Nephron (organoid): ENCODE data around the gene UBXN1.
"Not testable (repeated sequence)": the region's sequence is repeated elsewhere in the genome, so short reads cannot be mapped to it uniquely, and the experiment has no call there.

ENCODE experiments used
- H3K27ac Mint-ChIP-seq, 3 experiments: 2 replicates each; pipeline ENCODE4 v1.8.0; 2020; ENCODE audit warnings: mixed read lengths in 3 of 3, mild to moderate bottlenecking in 2 of 3, moderate library complexity in 1 of 3
- H3K27me3 Mint-ChIP-seq: 2 replicates; pipeline ENCODE4 v1.8.0; 2021; ENCODE audit warnings: low read depth, mild to moderate bottlenecking, moderate library complexity, mixed read lengths
- H3K36me3 Mint-ChIP-seq: 2 replicates; pipeline ENCODE4 v1.8.0; 2020; ENCODE audit warnings: low read depth, mixed read lengths
- H3K4me1 Mint-ChIP-seq: 2 replicates; pipeline ENCODE4 v1.8.0; 2020; ENCODE audit warnings: mixed read lengths
- H3K4me3 Mint-ChIP-seq, 3 experiments: 2 replicates each; pipeline ENCODE4 v1.8.0; 2020; ENCODE audit warnings: mild to moderate bottlenecking in 3 of 3, mixed read lengths in 3 of 3, moderate library complexity in 2 of 3
- H3K9me3 Mint-ChIP-seq: 2 replicates; pipeline ENCODE4 v1.8.0; 2020; ENCODE audit warnings: mixed read lengths
- TF ChIP-seq, protein P1 (sequence below), 3 experiments: fragments of 200-600 bp; sonication (generic); IDR thresholded peaks; one replicate each; pipeline ENCODE4 v1.5.0; 2021; ENCODE audit warnings: antibody characterized with exemption in 3 of 3; ENCODE audit not compliant: unreplicated experiment in 3 of 3

Gene UBXN1

DNA sequence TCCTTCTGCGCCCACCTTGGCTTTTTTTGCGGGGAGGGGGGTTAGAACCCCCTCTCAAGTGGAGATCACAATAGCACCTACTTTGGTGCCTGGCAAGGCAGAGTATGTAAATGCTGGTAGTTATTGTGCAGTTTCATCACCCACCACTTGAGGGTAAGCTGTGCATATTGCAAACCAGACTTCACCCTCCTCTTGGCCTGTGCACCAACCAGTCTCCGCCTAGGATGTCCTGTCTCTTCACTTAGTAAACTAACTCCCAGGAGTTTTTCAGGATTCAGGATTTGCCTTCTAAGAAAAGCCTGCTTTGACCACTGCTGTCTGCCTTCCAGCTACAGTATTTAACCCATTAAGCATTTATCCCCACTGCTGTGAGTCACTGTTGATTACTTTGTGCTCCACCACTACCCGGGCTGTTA lies 2.0 kb upstream of the UBXN1 start:
- peak overlapping the region; percentile 96 to 98 (median 96) for H3K27ac Mint-ChIP-seq
- peak overlapping the region; percentile 76 to 89 (median 85) for H3K4me3 Mint-ChIP-seq
- peaks cover 16% of the 10 kb centered on the region for H3K36me3 Mint-ChIP-seq
- no peaks in the 10 kb centered on the region for H3K9me3 Mint-ChIP-seq
- no peaks in the 10 kb centered on the region for H3K27me3 Mint-ChIP-seq
- TF ChIP-seq, protein P1, sequence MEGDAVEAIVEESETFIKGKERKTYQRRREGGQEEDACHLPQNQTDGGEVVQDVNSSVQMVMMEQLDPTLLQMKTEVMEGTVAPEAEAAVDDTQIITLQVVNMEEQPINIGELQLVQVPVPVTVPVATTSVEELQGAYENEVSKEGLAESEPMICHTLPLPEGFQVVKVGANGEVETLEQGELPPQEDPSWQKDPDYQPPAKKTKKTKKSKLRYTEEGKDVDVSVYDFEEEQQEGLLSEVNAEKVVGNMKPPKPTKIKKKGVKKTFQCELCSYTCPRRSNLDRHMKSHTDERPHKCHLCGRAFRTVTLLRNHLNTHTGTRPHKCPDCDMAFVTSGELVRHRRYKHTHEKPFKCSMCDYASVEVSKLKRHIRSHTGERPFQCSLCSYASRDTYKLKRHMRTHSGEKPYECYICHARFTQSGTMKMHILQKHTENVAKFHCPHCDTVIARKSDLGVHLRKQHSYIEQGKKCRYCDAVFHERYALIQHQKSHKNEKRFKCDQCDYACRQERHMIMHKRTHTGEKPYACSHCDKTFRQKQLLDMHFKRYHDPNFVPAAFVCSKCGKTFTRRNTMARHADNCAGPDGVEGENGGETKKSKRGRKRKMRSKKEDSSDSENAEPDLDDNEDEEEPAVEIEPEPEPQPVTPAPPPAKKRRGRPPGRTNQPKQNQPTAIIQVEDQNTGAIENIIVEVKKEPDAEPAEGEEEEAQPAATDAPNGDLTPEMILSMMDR (IDR thresholded peaks at IDR 0.05; ENCODE audit: unreplicated experiment in 3 of 3), result peak; percentile 51 to 60 (median 58)
- peaks cover 30% of the 10 kb centered on the region for H3K4me1 Mint-ChIP-seq

DNA sequence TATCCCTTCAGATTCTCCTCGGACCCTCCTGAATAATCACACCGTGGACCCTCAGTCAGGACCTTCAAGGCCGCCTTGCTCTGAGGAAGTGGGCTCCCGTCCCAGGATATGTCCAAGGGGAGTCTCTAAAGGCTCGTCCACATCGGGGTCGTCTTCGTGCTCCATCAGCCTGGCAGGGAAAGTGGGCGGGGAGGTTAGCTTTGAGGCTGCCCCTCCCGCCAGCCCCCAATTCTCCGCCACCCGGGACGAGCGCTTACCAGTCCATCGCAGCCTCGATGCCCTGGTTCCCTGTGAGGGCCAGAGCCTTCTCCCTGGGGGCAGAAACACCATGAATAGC lies 472 bp downstream of the UBXN1 start:
- H3K27ac Mint-ChIP-seq, result peak overlapping the region; percentile 98 to 99 (median 98)
- H3K4me3 Mint-ChIP-seq, result peak overlapping the region; percentile 90 to 94 (median 92)
- H3K36me3 Mint-ChIP-seq, result peaks cover 27% of the 10 kb centered on the region
- TF ChIP-seq, protein P1 (IDR thresholded peaks at IDR 0.05; ENCODE audit: unreplicated experiment in 3 of 3), result no peak
- H3K27me3 Mint-ChIP-seq, result no peaks in the 10 kb centered on the region
- H3K4me1 Mint-ChIP-seq, result peaks cover 30% of the 10 kb centered on the region
- no peaks in the 10 kb centered on the region for H3K9me3 Mint-ChIP-seq

DNA sequence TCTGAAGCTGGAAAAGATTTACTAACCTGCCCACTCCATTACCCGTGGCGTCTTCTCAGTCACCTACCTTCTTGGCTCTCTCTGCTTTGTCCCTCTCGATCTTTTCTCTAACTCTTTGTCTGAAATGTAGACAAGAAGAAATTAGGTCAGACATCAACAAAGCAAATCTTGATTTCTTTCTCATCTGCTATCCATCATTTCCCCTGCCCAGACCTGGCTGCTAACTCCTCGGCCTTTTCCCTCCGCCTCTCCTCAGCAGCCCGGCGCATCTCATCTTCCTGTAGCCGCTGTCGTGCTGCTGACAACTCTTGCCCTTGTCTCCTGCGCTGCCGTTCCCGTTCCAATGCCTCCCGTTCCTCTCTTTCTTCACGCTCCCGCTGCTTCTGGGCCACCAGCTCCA lies 1.2 kb downstream of the UBXN1 start:
- Mint-ChIP-seq H3K9me3 (no peaks in the 10 kb centered on the region), H3K4me1 (peaks cover 30% of the 10 kb centered on the region), H3K36me3 (peaks cover 30% of the 10 kb centered on the region), H3K27ac (peak overlapping the region in 2 of 3 experiments; percentile 9 to 32), H3K4me3 (peak overlapping the region; percentile 90 to 94 (median 92)), H3K27me3 (no peaks in the 10 kb centered on the region)
- TF ChIP-seq, protein P1 (IDR thresholded peaks at IDR 0.05; ENCODE audit: unreplicated experiment in 3 of 3), result no peak

DNA sequence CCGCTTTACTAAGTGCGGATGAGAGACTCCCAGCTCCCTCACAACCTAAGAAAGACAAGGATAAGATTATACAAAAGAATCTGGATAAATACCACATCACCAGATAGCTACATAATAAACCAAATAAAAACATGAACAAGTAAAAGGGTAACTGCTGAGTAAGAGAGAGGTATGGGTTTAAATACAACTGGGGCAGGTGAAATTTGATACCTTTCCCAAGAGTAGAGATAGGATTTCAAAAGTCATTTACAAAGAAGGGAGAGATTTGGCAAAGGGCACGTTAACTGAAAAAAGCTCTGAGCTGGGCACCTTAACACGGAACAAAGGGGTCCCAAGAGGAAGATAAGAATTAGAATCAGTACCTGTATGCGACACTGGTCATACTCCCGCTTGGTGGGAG lies 1.7 kb downstream of the UBXN1 start:
- TF ChIP-seq, protein P1 (IDR thresholded peaks at IDR 0.05; ENCODE audit: unreplicated experiment in 3 of 3), result no peak
- Mint-ChIP-seq H3K27ac (peak overlapping the region in 2 of 3 experiments; percentile 33 to 53), H3K4me3 (peak overlapping the region; percentile 90 to 94 (median 92)), H3K4me1 (peaks cover 33% of the 10 kb centered on the region), H3K36me3 (peaks cover 30% of the 10 kb centered on the region), H3K9me3 (no peaks in the 10 kb centered on the region), H3K27me3 (no peaks in the 10 kb centered on the region)

DNA sequence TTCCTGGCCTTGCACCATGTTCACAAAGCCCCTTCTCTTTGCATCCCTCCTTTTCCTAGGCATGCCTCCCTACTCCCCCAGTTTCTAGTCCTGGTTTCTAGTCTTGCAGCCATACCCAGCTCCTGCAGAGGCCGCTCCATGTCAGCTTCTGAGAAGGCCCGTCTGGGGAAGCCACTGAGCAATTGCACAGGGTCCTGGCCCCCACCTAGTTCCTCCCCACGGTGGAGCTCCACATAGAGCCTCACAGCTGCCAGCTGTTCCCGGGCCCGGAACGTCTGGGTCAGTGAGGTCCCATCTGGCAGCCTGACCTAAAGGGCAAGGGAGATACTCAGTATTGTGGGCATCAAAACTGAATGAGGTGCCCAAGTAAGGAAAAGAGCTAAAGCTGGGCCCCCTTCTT lies 2.2 kb downstream of the UBXN1 start:
- peak overlapping the region; percentile 90 to 94 (median 92) for H3K4me3 Mint-ChIP-seq
- H3K27me3 Mint-ChIP-seq, result no peaks in the 10 kb centered on the region
- peaks cover 30% of the 10 kb centered on the region for H3K36me3 Mint-ChIP-seq
- H3K9me3 Mint-ChIP-seq, result no peaks in the 10 kb centered on the region
- peak overlapping the region in 2 of 3 experiments; percentile 33 to 53 for H3K27ac Mint-ChIP-seq
- H3K4me1 Mint-ChIP-seq, result peaks cover 37% of the 10 kb centered on the region
- TF ChIP-seq, protein P1 (IDR thresholded peaks at IDR 0.05; ENCODE audit: unreplicated experiment in 3 of 3), result no peak

DNA sequence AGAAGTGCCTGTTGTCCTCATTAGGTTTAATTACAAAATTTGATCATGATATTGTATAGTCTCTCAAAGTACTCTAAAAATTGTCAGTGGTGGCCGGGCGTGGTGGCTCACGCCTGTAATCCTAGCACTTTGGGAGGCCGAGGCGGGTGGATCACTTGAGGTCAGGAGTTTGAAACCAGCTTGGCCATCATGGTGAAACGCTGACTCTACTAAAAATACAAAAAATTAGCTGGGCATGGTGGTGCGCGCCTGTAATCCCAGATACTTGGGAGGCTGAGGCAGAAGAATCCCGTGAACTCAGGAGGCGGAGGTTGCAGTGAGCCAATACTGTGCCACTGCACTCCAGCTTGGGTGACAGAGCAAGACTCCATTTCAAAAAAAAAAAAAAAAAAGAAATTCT lies 3.5 kb downstream of the UBXN1 start:
- H3K27ac Mint-ChIP-seq, H3K9me3 Mint-ChIP-seq, H3K27me3 Mint-ChIP-seq: not testable (repeated sequence)
- Mint-ChIP-seq H3K4me1 (peaks cover 40% of the 10 kb centered on the region), H3K4me3 (peak overlapping the region; percentile 20 to 71 (median 69)), H3K36me3 (peaks cover 34% of the 10 kb centered on the region)
